ENCODE measurements around the gene MICU1.
"Not testable (repeated sequence)": the region's sequence is repeated elsewhere in the genome, so short reads cannot be mapped to it uniquely, and the experiment has no call there.

MICU1 gene

DNA sequence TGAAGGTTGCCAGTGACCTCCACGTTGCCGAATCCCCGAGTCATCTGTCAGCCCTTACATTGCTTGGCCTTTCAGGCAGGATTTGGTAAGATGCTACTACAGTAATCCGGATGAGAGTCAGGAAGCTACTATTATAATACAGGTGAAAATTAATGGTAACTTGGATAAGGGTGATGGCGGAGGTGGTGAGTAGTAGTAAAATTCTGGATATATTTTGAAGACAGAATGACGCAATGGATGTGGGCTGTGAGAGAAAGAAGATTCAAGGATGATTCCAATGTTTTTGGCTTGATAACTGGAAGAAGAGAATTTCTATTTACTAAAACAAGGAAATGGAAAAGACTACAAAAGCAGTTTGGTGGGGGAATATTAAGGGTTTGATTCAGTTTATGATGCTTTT lies 269.8 kb downstream of the MICU1 start:
- Histone ChIP-seq H3K27ac (ENCODE audit: low read depth, low read length) (no peak overlapping the region), H3K27me3 (ENCODE audit: control insufficient read depth, insufficient read depth, low read length) (no peaks in the 10 kb centered on the region), H3K4me3 (ENCODE audit: low read length) (no peak overlapping the region), H3K4me1 (ENCODE audit: control insufficient read depth, insufficient read depth, low read length) (peaks cover 8% of the 10 kb centered on the region), H3K9ac (ENCODE audit: low read length) (no peak overlapping the region), H3K36me3 (ENCODE audit: control insufficient read depth, insufficient read depth, low read length) (peaks cover 2% of the 10 kb centered on the region)

DNA sequence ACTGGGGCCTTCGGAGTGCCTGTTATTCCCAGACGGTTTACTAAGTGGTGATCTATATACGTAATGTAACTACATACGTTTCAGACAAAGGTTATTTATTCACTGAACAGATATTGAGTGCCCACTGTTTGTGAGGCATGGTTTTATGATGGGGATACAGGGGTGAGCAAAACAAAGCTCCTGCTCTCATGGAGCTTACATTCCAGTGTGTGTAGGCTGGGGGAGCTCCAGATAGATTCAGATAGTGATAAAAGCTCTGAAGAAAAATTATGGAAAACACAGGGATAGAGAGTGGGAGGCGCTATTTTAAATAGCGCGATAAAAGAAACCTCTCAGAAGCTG lies 270.7 kb downstream of the MICU1 start:
- Histone ChIP-seq H3K36me3 (ENCODE audit: control insufficient read depth, insufficient read depth, low read length) (peaks cover 2% of the 10 kb centered on the region), H3K27me3 (ENCODE audit: control insufficient read depth, insufficient read depth, low read length) (no peaks in the 10 kb centered on the region), H3K4me1 (ENCODE audit: control insufficient read depth, insufficient read depth, low read length) (peaks cover 8% of the 10 kb centered on the region), H3K27ac (ENCODE audit: low read depth, low read length) (peak overlapping the region; percentile 99), H3K4me3 (ENCODE audit: low read length) (peak overlapping the region; percentile 97), H3K9ac (ENCODE audit: low read length) (no peak overlapping the region)

DNA sequence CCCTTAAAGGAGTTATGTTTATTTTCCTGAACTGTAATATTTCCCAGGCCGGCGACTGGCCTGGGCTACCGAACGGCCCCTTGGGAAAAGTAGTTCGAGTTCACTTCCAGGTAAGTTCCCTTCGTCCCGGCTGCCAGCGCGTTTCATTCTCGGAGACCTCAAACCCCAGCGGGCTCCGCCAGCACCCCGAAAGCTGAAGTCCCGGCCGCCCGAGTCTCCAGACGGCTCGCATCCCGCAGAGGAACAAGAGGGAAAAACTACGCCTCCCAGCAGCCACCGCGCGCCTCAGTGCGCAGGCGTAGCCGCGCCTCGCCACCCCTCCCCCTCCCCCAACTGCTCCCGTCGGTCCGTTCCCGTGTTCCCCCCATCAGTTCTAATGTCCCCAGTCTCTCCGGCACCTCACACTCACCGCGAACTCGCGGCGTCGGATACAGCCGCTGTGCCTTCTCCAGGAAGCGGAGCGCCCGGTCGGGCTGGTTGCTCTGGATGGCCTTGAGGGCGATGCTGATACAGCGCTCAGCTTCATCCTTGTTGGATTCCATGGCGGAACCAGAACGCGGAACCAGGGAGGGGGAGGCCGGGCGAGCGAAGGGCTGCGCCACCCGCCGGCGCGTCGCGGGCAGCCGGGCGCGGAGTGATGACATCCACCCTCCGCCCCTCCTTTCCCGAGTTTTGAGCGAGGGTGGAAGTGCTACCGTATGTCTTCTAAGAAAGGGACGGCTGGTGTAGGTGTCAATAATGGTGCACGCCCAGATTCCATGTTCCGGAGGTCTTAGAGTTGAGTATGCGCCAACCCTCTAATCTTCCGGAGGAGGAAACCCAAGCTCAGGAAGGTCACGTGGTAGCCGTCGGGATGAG lies 271.3 kb downstream of the MICU1 start, which contains the start of gene DNAJB12:
DNAJB12 (minus strand) TSS at position 564 of the 858 bp plus-strand sequence; CDS start at position 542, 22 bp downstream.
- H3K9ac ChIP-seq (ENCODE audit: low read length) = peak within 1 kb of the TSS; percentile 87
- peak within 1 kb of the TSS; percentile 97 for H3K4me3 ChIP-seq (ENCODE audit: low read length)
- peaks cover 2% of the 10 kb centered on the region for H3K36me3 ChIP-seq (ENCODE audit: control insufficient read depth, insufficient read depth, low read length)
- no peaks in the 10 kb centered on the region for H3K27me3 ChIP-seq (ENCODE audit: control insufficient read depth, insufficient read depth, low read length)
- H3K4me1 ChIP-seq (ENCODE audit: control insufficient read depth, insufficient read depth, low read length) = peaks cover 8% of the 10 kb centered on the region
- peak within 1 kb of the TSS; percentile 99 for H3K27ac ChIP-seq (ENCODE audit: low read depth, low read length)

- H3K36me3 ChIP-seq (ENCODE audit: control insufficient read depth, insufficient read depth, low read length) = peaks cover 2% of the 10 kb centered on the region
- H3K27ac ChIP-seq (ENCODE audit: low read depth, low read length) = peak overlapping the region; percentile 99
- peaks cover 8% of the 10 kb centered on the region for H3K4me1 ChIP-seq (ENCODE audit: control insufficient read depth, insufficient read depth, low read length)
- H3K9ac ChIP-seq (ENCODE audit: low read length) = peak overlapping the region; percentile 87
- H3K4me3 ChIP-seq (ENCODE audit: low read length) = peak overlapping the region; percentile 97
- no peaks in the 10 kb centered on the region for H3K27me3 ChIP-seq (ENCODE audit: control insufficient read depth, insufficient read depth, low read length)
These were observed 271.9 kb downstream of the MICU1 start for GRCh38 chr10:72353965-72354355.

DNA sequence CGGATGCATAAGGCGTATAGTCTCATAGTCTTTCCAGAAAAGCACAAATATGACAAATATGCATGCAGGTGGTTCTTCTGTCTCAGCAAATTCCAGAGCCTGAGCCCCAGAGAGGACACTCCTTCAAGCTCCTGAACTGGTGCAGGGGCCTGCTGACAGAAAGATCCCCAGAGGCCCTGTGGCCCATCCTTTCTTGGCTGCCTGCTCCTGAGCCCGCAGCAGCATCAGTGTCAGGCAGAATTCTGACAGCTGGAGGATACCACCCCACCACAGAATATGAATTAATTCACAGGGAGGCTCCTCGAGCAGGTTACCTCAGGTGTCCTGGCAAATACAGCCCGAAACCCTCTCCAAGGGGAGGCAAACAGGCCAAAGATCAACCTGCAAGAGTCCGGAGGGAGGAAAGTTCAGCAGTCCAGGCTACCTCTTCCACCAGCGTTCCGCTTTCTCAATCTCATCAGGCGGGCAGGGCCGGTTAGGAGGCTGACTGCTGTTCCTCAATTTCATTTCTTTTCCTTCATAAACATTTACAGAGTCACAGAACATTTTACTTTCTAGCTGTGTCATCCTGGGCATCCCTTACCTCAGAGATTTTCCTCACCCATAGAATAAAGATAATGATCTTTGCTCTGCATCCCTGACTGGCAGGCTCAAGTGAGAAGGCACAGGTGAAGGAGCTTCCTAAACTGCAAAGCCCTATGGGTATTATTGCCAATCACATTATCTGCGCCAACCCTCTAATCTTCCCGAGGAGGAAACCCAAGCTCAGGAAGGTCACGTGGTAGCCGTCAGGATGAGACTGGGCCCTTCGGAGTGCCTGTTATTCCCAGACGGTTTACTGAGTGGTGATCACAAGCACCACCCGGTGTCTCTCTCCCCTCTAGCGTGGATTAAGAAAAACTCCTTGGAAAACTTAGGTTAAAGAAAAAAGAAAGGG lies 272.6 kb downstream of the MICU1 start:
- Histone ChIP-seq H3K4me3 (ENCODE audit: low read length) (peak overlapping the region; percentile 97), H3K27me3 (ENCODE audit: control insufficient read depth, insufficient read depth, low read length) (no peaks in the 10 kb centered on the region), H3K36me3 (ENCODE audit: control insufficient read depth, insufficient read depth, low read length) (peaks cover 7% of the 10 kb centered on the region), H3K4me1 (ENCODE audit: control insufficient read depth, insufficient read depth, low read length) (peaks cover 8% of the 10 kb centered on the region), H3K9ac (ENCODE audit: low read length) (peak overlapping the region; percentile 87), H3K27ac (ENCODE audit: low read depth, low read length) (peak overlapping the region; percentile 99)

DNA sequence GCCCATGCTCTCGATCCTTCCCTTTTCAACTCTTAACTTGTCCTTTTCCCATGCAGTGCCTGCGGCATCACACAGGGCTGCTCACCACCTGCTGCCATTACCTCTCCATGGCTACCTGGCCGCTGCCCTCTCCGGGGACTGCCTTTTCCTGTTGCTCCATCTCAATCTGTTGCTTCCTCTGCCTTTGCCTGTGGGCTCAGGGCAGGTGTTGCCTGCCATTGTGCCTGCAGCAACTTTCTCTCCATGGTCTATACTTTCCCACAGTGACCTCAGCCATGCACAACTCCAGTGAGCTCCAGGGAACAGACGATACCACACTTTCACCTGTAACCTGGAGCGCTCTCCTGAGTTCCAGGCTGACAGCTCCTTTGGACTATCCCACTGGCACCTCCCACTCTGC lies 274.4 kb downstream of the MICU1 start:
- Histone ChIP-seq H3K4me3 (ENCODE audit: low read length) (no peak overlapping the region), H3K36me3 (ENCODE audit: control insufficient read depth, insufficient read depth, low read length) (peaks cover 8% of the 10 kb centered on the region), H3K9ac (ENCODE audit: low read length) (no peak overlapping the region), H3K27ac (ENCODE audit: low read depth, low read length) (no peak overlapping the region), H3K4me1 (ENCODE audit: control insufficient read depth, insufficient read depth, low read length) (peaks cover 8% of the 10 kb centered on the region), H3K27me3 (ENCODE audit: control insufficient read depth, insufficient read depth, low read length) (no peaks in the 10 kb centered on the region)

GRCh38 chr10:72349438-72349837 lies 276.4 kb downstream of the MICU1 start:
- Histone ChIP-seq H3K27ac (ENCODE audit: low read depth, low read length) (no peak overlapping the region), H3K4me1 (ENCODE audit: control insufficient read depth, insufficient read depth, low read length) (peaks cover 8% of the 10 kb centered on the region), H3K36me3 (ENCODE audit: control insufficient read depth, insufficient read depth, low read length) (peaks cover 8% of the 10 kb centered on the region), H3K4me3 (ENCODE audit: low read length) (no peak overlapping the region), H3K9ac (ENCODE audit: low read length) (no peak overlapping the region), H3K27me3 (ENCODE audit: control insufficient read depth, insufficient read depth, low read length) (no peaks in the 10 kb centered on the region)

DNA sequence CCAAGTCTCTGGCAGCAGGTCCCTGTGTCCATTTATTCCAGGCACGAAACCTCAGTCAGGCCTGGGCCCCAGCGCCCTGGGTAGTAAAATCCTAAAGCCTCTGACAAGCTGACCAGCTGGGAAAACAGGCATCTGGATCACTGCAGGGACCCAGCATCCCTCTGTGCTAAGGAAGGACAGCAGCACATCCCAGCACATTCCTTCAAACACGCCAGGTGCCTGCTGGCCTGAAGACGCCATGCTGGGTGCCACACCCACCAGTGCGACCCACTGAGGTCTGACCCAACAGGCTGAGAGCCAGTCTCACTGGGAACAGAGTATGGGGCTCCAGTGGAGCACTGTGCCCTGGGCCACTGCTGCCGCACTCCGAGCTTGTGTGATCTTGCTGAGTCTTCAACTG lies 277.6 kb downstream of the MICU1 start:
- Histone ChIP-seq H3K27me3 (ENCODE audit: control insufficient read depth, insufficient read depth, low read length) (no peaks in the 10 kb centered on the region), H3K36me3 (ENCODE audit: control insufficient read depth, insufficient read depth, low read length) (peaks cover 9% of the 10 kb centered on the region), H3K4me1 (ENCODE audit: control insufficient read depth, insufficient read depth, low read length) (peaks cover 7% of the 10 kb centered on the region), H3K9ac (ENCODE audit: low read length) (no peak overlapping the region), H3K4me3 (ENCODE audit: low read length) (no peak overlapping the region), H3K27ac (ENCODE audit: low read depth, low read length) (no peak overlapping the region)

- H3K27ac ChIP-seq (ENCODE audit: low read depth, low read length); H3K4me1 ChIP-seq (ENCODE audit: control insufficient read depth, insufficient read depth, low read length); H3K9ac ChIP-seq (ENCODE audit: low read length); H3K27me3 ChIP-seq (ENCODE audit: control insufficient read depth, insufficient read depth, low read length); H3K4me3 ChIP-seq (ENCODE audit: low read length): not testable (repeated sequence)
- H3K36me3 ChIP-seq (ENCODE audit: control insufficient read depth, insufficient read depth, low read length) = peaks cover 13% of the 10 kb centered on the region
These were observed 279.8 kb downstream of the MICU1 start for GRCh38 chr10:72346117-72346516.

DNA sequence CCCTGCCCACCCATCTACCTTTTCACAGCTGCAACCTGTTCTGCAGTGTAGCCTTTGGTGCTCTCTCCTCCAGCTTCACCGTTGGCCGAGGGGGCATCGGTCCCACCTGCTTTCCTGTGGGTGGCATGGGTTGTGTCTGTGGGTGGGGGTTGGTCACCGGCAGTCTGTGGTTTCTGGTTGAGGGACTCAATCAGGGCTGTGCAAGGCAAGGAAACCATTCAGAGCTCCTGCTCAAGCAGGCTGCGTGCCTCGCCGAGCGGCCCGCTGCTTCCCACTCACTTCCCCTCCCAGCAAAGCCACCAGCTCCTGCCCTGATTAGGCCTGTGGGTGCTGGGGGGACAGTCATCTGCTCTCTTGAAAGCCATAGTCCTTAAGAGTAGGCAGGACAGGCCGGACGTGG lies 280.9 kb downstream of the MICU1 start:
- Histone ChIP-seq H3K36me3 (ENCODE audit: control insufficient read depth, insufficient read depth, low read length) (peaks cover 13% of the 10 kb centered on the region), H3K4me1 (ENCODE audit: control insufficient read depth, insufficient read depth, low read length) (no peaks in the 10 kb centered on the region), H3K27ac (ENCODE audit: low read depth, low read length) (no peak overlapping the region), H3K9ac (ENCODE audit: low read length) (no peak overlapping the region), H3K27me3 (ENCODE audit: control insufficient read depth, insufficient read depth, low read length) (no peaks in the 10 kb centered on the region), H3K4me3 (ENCODE audit: low read length) (no peak overlapping the region)

- no peak overlapping the region for H3K9ac ChIP-seq (ENCODE audit: low read length)
- peaks cover 14% of the 10 kb centered on the region for H3K36me3 ChIP-seq (ENCODE audit: control insufficient read depth, insufficient read depth, low read length)
- no peak overlapping the region for H3K4me3 ChIP-seq (ENCODE audit: low read length)
- H3K27me3 ChIP-seq (ENCODE audit: control insufficient read depth, insufficient read depth, low read length) = no peaks in the 10 kb centered on the region
- H3K4me1 ChIP-seq (ENCODE audit: control insufficient read depth, insufficient read depth, low read length) = no peaks in the 10 kb centered on the region
- H3K27ac ChIP-seq (ENCODE audit: low read depth, low read length) = no peak overlapping the region
These were observed 283.0 kb downstream of the MICU1 start for GRCh38 chr10:72342911-72343310.

DNA sequence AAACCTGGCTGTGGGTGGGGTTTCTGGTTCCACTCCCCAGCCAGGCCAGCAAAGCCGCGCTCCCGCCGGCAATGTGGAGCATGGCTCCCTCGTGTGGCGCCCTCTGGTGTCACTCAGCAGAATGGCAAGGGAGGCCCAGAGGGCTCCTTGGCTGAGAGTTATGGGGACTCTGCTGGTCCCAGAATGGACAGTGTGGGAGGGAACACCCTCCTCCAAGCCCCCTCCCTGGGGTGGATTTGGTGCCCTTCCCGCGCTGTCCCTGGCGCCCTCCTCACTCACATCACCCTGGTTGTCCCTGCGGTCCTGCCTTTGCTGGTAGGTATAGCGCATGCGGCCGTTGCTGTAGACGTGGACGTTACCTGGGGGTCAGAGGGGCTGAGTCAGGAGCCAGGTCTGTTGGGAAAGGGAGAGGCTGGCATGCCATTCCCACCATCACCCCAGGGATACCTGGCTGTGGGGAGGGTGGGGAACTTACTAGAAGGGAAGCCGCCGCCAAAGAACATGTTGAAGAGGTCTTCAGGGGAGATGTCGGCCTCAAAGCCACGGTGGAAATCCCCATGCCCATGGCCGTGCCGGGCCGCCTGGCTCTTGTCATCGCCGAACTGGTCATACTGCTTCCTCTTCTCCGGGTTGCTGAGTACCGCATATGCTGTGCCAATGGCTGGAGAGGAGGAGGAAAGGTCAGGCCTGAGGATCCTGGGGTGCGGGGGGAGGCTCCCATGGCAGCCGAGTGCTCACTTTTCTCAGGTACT lies 285.2 kb downstream of the MICU1 start:
- no peak overlapping the region for H3K4me3 ChIP-seq (ENCODE audit: low read length)
- H3K9ac ChIP-seq (ENCODE audit: low read length) = no peak overlapping the region
- H3K27me3 ChIP-seq (ENCODE audit: control insufficient read depth, insufficient read depth, low read length) = no peaks in the 10 kb centered on the region
- no peaks in the 10 kb centered on the region for H3K4me1 ChIP-seq (ENCODE audit: control insufficient read depth, insufficient read depth, low read length)
- no peak overlapping the region for H3K27ac ChIP-seq (ENCODE audit: low read depth, low read length)
- H3K36me3 ChIP-seq (ENCODE audit: control insufficient read depth, insufficient read depth, low read length) = peaks cover 24% of the 10 kb centered on the region

Measured in rectal smooth muscle tissue (tissue), 1 donor.